Measurements from ENCODE around the gene D2HGDH. TPM values are rescaled to one million over a fixed set of nuclear protein-coding genes. Genes with fewer than 3 reads are reported as not detected.
"Not testable (repeated sequence)": the region's sequence is repeated elsewhere in the genome, so short reads cannot be mapped to it uniquely, and the experiment has no call there.

The D2HGDH gene
- total RNA-seq, 1 donor from 2014 or later = 17.8 TPM

- Histone ChIP-seq H3K9me3 (replicated peaks) (no peaks in the 10 kb centered on the region), H3K27ac (replicated peaks) (no peak overlapping the region), H3K36me3 (peaks cover 28% of the 10 kb centered on the region), H3K4me1 (peaks cover 12% of the 10 kb centered on the region), H3K27me3 (ENCODE audit: low read depth) (no peaks in the 10 kb centered on the region), H3K4me3 (no peak overlapping the region)
- no peak for DNase-seq
- intact Hi-C loops (cut with micrococcal nuclease) = no loop called here
- TF ChIP-seq CTCF (IDR thresholded peaks at IDR 0.05; ENCODE audit: borderline replicate concordance) = no peak
Measured at GRCh38 chr2:241754042-241754441, 19.6 kb downstream of the D2HGDH start.

GRCh38 chr2:241755166-241755565 lies 20.7 kb downstream of the D2HGDH start:
- Histone ChIP-seq H3K4me3 (no peak overlapping the region), H3K9me3 (replicated peaks) (no peaks in the 10 kb centered on the region), H3K27ac (replicated peaks) (no peak overlapping the region), H3K27me3 (ENCODE audit: low read depth) (no peaks in the 10 kb centered on the region), H3K36me3 (peaks cover 29% of the 10 kb centered on the region), H3K4me1 (peaks cover 8% of the 10 kb centered on the region)
- TF ChIP-seq CTCF (IDR thresholded peaks at IDR 0.05; ENCODE audit: borderline replicate concordance) = no peak
- no peak for DNase-seq
- intact Hi-C loops (cut with micrococcal nuclease) = no loop called here

- Histone ChIP-seq H3K4me3 (no peak overlapping the region), H3K9me3 (replicated peaks) (peaks cover 4% of the 10 kb centered on the region), H3K4me1 (peaks cover 2% of the 10 kb centered on the region), H3K36me3 (peaks cover 35% of the 10 kb centered on the region), H3K27me3 (ENCODE audit: low read depth) (no peaks in the 10 kb centered on the region), H3K27ac (replicated peaks) (no peak overlapping the region)
- intact Hi-C loops (cut with micrococcal nuclease) = no loop called here
- TF ChIP-seq CTCF (IDR thresholded peaks at IDR 0.05; ENCODE audit: borderline replicate concordance) = no peak
- no peak for DNase-seq
Measured at GRCh38 chr2:241755777-241756176, 21.3 kb downstream of the D2HGDH start.

- H3K27ac ChIP-seq (replicated peaks) = no peak overlapping the region
- no peak for DNase-seq
- no peaks in the 10 kb centered on the region for H3K27me3 ChIP-seq (ENCODE audit: low read depth)
- no peaks in the 10 kb centered on the region for H3K4me1 ChIP-seq
- intact Hi-C loops (cut with micrococcal nuclease) = no loop called here
- no peak overlapping the region for H3K4me3 ChIP-seq
- H3K9me3 ChIP-seq (replicated peaks) = peaks cover 4% of the 10 kb centered on the region
- no peak for TF ChIP-seq CTCF (IDR thresholded peaks at IDR 0.05; ENCODE audit: borderline replicate concordance)
- H3K36me3 ChIP-seq = peaks cover 41% of the 10 kb centered on the region
Measured at GRCh38 chr2:241759067-241759807, 24.8 kb downstream of the D2HGDH start.

- H3K4me1 ChIP-seq; H3K4me3 ChIP-seq; DNase-seq; intact Hi-C loops (cut with micrococcal nuclease); H3K27ac ChIP-seq (replicated peaks); H3K9me3 ChIP-seq (replicated peaks); H3K27me3 ChIP-seq (ENCODE audit: low read depth): not testable (repeated sequence)
- H3K36me3 ChIP-seq = peaks cover 37% of the 10 kb centered on the region
Measured at GRCh38 chr2:241759893-241760292, 25.5 kb downstream of the D2HGDH start.

GRCh38 chr2:241760301-241760771 lies 25.9 kb downstream of the D2HGDH start:
- intact Hi-C loops (cut with micrococcal nuclease) = no loop called here
- Histone ChIP-seq H3K36me3 (peaks cover 35% of the 10 kb centered on the region), H3K4me3 (no peak overlapping the region), H3K9me3 (replicated peaks) (peaks cover 4% of the 10 kb centered on the region), H3K27me3 (ENCODE audit: low read depth) (no peaks in the 10 kb centered on the region), H3K27ac (replicated peaks) (no peak overlapping the region), H3K4me1 (no peaks in the 10 kb centered on the region)
- TF ChIP-seq CTCF (IDR thresholded peaks at IDR 0.05; ENCODE audit: borderline replicate concordance) = no peak
- peak; percentile 2 for DNase-seq

Measured in left ventricle myocardium inferior (tissue), 1 donor.